Immature natural killer cell (primary cell): ENCODE measurements around the gene MYO1D. TPM values are rescaled to one million over a fixed set of nuclear protein-coding genes. Genes with fewer than 3 reads are reported as not detected.
"Not testable (repeated sequence)": the region's sequence is repeated elsewhere in the genome, so short reads cannot be mapped to it uniquely, and the experiment has no call there.

Experiments
- DNase-seq, 3 donors: peaks; one replicate each; pipeline ENCODE4 v3.0.0; 2022; ENCODE audit warnings: mixed read lengths in 1 of 3
- H3K27ac Mint-ChIP-seq, 6 donors: one replicate each; pipeline ENCODE4 v1.8.0; 2020; ENCODE audit warnings: mixed read lengths in 6 of 6, mild to moderate bottlenecking in 5 of 6, inconsistent platforms in 4 of 6, moderate library complexity in 3 of 6
- H3K27me3 Mint-ChIP-seq, 3 donors: one replicate each; pipeline ENCODE4 v1.8.0; 2020 to 2021; ENCODE audit warnings: low read depth in 3 of 3, mild to moderate bottlenecking in 3 of 3, mixed read lengths in 3 of 3, moderate library complexity in 3 of 3, inconsistent platforms in 1 of 3
- H3K36me3 Mint-ChIP-seq, 3 donors: one replicate each; pipeline ENCODE4 v1.8.0; 2020; ENCODE audit warnings: mixed read lengths in 3 of 3, inconsistent platforms in 2 of 3, mild to moderate bottlenecking in 2 of 3
- H3K4me1 Mint-ChIP-seq, 2 donors: one replicate each; pipeline ENCODE4 v1.8.0; 2020; ENCODE audit warnings: inconsistent platforms in 2 of 2, mild to moderate bottlenecking in 2 of 2, mixed read lengths in 2 of 2, moderate library complexity in 1 of 2
- H3K4me3 Mint-ChIP-seq, 5 donors: one replicate each; pipeline ENCODE4 v1.8.0; 2020; ENCODE audit warnings: mild to moderate bottlenecking in 5 of 5, mixed read lengths in 5 of 5, inconsistent platforms in 3 of 5, moderate library complexity in 3 of 5
- H3K9me3 Mint-ChIP-seq, 6 donors: one replicate each; pipeline ENCODE4 v1.8.0; 2020; ENCODE audit warnings: mild to moderate bottlenecking in 6 of 6, mixed read lengths in 6 of 6, inconsistent platforms in 4 of 6, moderate library complexity in 3 of 6
- polyA plus RNA-seq, 3 donors: library from polyadenylated mRNA; unstranded; fragments of 300-500 nt; fragmentation: Illumina TruSeq; gene quantifications; one replicate each; pipeline ENCODE4 v1.2.3, GENCODE V29; 2021

The MYO1D gene
- polyA plus RNA-seq: 1 to 10 TPM in 2 of 3 donors, not detected in 1; 2.0 to 7.9 TPM

DNA sequence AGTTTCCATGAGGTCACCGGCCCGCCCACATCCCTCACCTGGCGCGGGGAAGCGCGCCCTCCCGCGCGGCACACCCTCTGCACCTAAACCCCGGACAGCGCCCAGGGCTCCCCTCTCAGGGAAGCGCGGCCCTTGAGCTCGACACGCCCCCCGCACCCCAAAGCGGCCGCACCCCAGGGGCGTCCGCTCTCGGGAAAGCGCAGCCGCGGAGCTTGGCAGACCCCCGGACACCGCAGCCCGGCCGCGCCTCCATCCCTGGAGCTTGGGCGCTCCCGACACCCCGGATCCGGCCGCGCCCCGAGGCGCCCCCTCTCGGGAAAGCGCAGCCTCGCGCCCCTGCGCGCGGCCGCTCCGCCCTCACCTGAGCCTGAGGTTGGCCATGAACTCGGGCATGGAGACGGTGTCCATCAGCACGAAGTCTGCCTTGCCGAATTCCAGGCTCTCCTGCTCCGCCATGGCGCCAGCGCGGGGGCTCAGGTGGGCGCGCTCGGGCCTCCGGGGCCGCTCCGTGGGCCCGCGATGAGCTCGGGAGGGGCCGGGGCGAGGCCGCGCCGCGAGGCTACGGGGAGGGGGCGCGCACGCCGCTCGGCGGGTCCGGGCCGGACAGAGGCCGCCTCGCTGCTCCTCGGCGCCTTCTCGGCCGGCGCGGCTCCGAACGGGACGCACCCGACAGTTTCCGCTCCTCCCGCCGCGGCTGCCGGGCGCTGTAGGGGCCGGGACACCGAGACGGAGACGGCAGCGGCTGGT, at the start of gene MYO1D:
TSS of gene MYO1D (minus strand) at position 708 of the 747 bp plus-strand sequence. CDS start at position 456, 252 bp downstream.
- Mint-ChIP-seq H3K27me3 (peaks cover 2 to 16% (median 13%) of the 10 kb centered on the region in 3 donors), H3K4me3 (peak within 1 kb of the TSS; percentile 90 to 96 (median 95)), H3K36me3 (peaks cover 0 to 5% (median 0%) of the 10 kb centered on the region in 3 donors), H3K4me1 (peaks cover 21 to 30% of the 10 kb centered on the region in 2 donors), H3K27ac (peak within 1 kb of the TSS; percentile 85 to 95 (median 86)), H3K9me3 (no peaks in the 10 kb centered on the region)
- DNase-seq: peak; percentile 26 to 29 (median 28)

DNA sequence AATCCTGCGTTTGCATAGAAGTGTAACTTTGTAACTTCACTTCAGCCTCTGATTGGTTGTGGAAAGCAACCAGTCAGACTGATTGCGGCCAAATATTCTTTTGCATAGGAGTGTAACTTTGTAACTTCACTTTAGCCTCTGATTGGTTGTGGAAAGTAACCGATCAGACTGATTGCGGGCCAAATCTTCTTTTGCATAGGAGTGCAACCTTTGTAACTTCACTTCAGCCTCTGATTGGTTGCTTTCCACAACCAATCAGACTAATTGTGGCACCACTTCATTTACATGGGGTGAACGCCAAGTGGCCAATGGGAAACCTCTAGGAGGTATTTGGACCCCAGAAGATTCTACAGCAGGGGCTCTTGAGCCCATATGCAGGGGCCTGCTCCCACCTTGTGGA, 49.3 kb upstream of the MYO1D start:
- Mint-ChIP-seq H3K4me1 (no peaks in the 10 kb centered on the region), H3K9me3 (no peaks in the 10 kb centered on the region), H3K36me3 (no peaks in the 10 kb centered on the region), H3K27me3 (peaks cover 2 to 10% (median 7%) of the 10 kb centered on the region in 3 donors), H3K4me3 (no peak overlapping the region), H3K27ac (no peak overlapping the region)
- no peak for DNase-seq

DNA sequence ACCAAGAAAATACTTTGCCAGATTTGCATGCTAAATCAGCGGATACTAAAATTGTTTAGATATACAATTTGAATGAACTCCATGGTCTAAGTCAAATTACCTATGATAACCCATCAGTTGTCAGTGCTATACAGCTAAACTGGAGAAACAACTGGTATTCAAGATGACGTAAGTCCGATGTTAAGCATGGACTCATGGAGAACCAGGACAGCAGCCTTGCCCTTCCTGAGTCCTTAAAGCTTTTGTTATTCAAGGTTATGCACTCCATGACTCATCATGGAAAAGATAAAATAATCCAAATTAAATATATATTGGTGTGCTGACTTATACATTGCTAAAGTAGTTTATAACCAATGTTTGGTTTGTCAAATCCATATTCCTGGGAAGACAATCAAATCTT, 47.0 kb upstream of the MYO1D start:
- H3K4me3 Mint-ChIP-seq, H3K27ac Mint-ChIP-seq, H3K4me1 Mint-ChIP-seq, H3K27me3 Mint-ChIP-seq, H3K36me3 Mint-ChIP-seq, H3K9me3 Mint-ChIP-seq, DNase-seq: not testable (repeated sequence)

DNA sequence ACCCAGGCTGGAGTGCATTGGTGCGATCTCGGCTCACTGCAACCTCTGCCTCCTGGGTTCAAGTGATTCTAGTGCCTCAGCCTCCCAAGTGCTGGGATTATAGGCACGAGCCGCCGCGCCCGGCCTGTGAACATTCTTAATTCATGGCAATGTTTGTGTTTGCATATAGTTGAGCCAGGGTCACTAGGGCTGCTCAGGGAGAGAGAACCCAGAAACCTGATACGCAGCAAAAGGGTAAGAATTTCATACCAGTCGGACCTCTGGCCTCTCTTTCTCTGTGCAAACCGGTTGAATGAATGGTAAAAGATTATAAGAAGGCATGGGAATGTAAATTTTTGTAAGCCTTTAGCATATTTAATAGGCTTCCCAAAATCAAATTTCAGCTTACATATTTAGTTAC, 44.1 kb upstream of the MYO1D start:
- Mint-ChIP-seq H3K36me3 (no peaks in the 10 kb centered on the region), H3K4me1 (peaks cover 0 to 4% of the 10 kb centered on the region in 2 donors), H3K9me3 (no peaks in the 10 kb centered on the region), H3K27me3 (peaks cover 0 to 6% (median 0%) of the 10 kb centered on the region in 3 donors), H3K4me3 (no peak overlapping the region), H3K27ac (no peak overlapping the region)
- no peak for DNase-seq

DNA sequence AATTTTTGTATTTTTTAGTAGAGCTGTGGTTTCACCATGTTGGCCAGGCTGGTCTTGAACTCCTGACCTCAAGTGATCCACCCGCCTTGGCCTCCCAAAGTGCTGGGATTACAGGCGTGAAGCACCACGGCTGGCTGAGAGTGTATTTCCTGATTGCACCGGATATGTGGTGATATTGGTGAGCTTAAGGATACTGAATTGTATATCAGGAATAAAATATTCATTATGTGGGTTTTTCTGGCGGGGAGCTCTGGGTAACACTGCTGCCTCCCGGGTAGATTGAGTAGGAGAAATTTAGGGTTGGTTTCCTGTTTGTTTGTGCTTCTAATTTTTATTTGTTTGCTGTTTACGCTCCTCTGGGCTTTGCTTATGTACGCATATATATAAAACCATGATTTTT, 43.4 kb upstream of the MYO1D start:
- Mint-ChIP-seq H3K27ac (no peak overlapping the region), H3K9me3 (no peaks in the 10 kb centered on the region), H3K4me3 (no peak overlapping the region), H3K4me1 (peaks cover 0 to 6% of the 10 kb centered on the region in 2 donors), H3K36me3 (no peaks in the 10 kb centered on the region), H3K27me3 (peaks cover 0 to under 1% (median 0%) of the 10 kb centered on the region in 3 donors)
- no peak for DNase-seq

DNA sequence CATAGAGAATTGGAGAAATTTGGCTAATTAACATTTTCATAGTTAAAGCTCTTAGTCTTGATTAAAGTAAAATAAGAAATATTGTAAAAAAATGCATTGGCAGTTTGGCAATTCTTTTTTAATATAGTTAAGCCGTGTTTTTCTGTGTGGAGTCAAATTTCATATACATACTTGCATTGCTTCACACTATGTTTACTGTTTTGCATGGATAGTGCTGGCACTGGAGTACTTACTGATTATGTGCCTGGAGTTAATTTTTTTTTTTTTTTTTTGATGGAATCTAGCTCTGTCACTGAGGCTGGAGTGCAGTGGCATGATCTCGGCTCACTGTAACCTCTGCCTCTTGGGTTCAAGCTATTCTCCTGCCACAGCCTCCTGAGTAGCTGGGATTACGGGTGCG, 43.0 kb upstream of the MYO1D start:
- H3K27ac Mint-ChIP-seq, H3K9me3 Mint-ChIP-seq, H3K4me3 Mint-ChIP-seq, H3K4me1 Mint-ChIP-seq, DNase-seq, H3K27me3 Mint-ChIP-seq, H3K36me3 Mint-ChIP-seq: not testable (repeated sequence)

DNA sequence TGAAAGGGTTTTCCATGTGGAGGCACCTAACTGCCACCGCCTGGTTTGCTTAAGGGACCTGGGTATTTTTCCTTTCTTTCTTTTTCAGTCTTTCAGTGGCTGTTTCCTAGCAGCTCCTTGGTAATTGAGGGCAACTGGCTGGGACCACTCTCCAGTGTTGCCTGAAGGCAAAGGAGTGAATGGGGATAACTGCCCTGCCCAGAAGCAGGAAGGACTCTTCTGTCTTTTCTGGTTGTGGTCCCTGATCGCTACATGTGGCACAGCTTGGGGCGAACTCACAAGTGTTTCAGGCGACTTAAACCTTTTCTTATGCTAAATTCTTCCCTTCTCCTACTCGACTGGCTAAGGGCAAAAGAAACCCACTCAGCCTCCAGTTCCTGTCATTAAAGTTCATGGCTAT, 40.9 kb upstream of the MYO1D start:
- H3K4me1 Mint-ChIP-seq: peaks cover 0 to 6% of the 10 kb centered on the region in 2 donors
- H3K36me3 Mint-ChIP-seq: no peaks in the 10 kb centered on the region
- DNase-seq: no peak
- peak overlapping the region in 1 of 6 donors; percentile 27 for H3K27ac Mint-ChIP-seq
- H3K27me3 Mint-ChIP-seq: peaks cover 0 to 3% (median 0%) of the 10 kb centered on the region in 3 donors
- H3K9me3 Mint-ChIP-seq: no peaks in the 10 kb centered on the region
- no peak overlapping the region for H3K4me3 Mint-ChIP-seq

DNA sequence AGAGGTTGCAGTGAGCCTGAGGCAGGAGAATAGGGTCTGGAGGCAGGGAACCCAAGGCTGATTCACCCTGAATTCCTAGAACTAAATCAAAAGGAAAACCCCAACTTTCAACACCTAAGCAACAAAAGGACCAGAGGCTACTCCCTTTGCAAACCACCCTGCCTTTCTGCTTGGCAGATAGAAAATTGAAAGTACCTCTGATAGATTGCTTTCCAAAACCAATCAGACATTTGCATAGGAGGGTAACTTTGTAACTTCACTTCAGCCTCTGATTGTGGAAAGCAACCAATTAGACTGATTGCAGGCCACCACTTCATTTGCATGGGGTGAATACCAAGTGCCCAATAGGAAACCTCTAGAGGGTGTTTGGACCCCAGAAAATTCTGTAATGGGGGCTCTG, 40.2 kb upstream of the MYO1D start:
- no peaks in the 10 kb centered on the region for H3K36me3 Mint-ChIP-seq
- no peak for DNase-seq
- H3K4me1 Mint-ChIP-seq: peaks cover 0 to 6% of the 10 kb centered on the region in 2 donors
- no peaks in the 10 kb centered on the region for H3K9me3 Mint-ChIP-seq
- H3K27ac Mint-ChIP-seq: no peak overlapping the region
- peaks cover 0 to 3% (median 0%) of the 10 kb centered on the region in 3 donors for H3K27me3 Mint-ChIP-seq
- no peak overlapping the region for H3K4me3 Mint-ChIP-seq

DNA sequence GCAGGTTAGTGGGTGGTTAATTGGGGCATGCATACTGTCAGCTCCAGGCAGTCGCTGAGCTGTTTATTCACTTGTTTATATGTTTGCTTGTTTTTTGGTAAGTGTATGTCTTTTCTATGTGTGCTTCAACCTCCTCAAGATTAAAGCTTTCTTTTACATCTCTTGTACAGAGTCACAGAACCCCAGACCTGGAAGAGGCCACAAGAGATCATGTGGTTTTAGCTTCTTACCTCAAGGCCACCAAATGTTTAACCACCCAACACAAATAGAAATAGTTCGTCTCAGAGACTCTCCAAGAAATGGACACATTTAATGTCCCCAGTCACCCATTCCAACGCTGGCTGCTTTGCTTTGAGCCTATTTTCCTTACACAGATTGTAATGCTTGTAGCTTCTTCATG, 39.2 kb upstream of the MYO1D start:
- peaks cover 0 to 3% (median 0%) of the 10 kb centered on the region in 3 donors for H3K27me3 Mint-ChIP-seq
- no peak for DNase-seq
- no peaks in the 10 kb centered on the region for H3K9me3 Mint-ChIP-seq
- no peak overlapping the region for H3K27ac Mint-ChIP-seq
- no peaks in the 10 kb centered on the region for H3K36me3 Mint-ChIP-seq
- peaks cover 0 to 6% of the 10 kb centered on the region in 2 donors for H3K4me1 Mint-ChIP-seq
- no peak overlapping the region for H3K4me3 Mint-ChIP-seq

DNA sequence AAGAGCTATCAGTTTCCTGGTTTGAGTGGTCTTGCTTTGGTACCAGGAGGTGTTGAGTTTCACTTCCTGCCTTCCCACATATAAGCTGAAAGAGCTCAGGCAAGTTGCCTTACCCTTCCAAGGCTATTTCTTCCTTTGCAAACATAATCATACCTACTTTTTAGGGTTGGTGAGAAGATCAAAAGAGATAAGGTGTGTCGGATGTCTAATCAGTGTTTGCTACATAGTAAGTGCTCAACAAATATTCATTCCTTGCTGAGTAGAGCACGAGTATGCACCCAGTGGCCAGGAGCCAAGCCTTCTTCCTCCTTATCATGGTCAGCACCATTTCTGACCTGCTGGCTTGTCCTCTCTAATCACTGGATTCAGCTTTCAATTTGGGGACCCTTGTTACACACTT, 38.3 kb upstream of the MYO1D start:
- Mint-ChIP-seq H3K27ac (no peak overlapping the region), H3K9me3 (no peaks in the 10 kb centered on the region), H3K4me3 (no peak overlapping the region), H3K4me1 (peaks cover 0 to 6% of the 10 kb centered on the region in 2 donors), H3K36me3 (no peaks in the 10 kb centered on the region), H3K27me3 (peaks cover 0 to 3% (median 0%) of the 10 kb centered on the region in 3 donors)
- no peak for DNase-seq

DNA sequence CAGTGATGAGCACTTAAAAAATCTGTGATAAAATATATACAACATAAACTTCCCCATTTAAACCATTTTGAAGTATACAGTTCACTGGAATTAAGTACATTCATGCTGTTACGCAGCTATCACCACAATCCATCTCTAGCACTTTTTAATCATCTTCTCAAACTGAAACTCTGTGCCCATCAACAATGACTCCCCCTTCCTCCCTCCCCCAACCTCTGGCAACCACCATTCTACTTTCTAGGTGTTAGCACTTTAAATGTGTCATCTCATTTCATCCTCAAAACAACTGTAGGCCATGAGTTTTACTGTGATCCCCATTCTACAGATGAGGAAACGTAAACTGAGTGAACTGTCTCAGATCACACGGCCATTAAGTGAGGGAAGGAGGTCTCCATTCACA, 37.3 kb upstream of the MYO1D start:
- no peaks in the 10 kb centered on the region for H3K36me3 Mint-ChIP-seq
- H3K4me3 Mint-ChIP-seq: no peak overlapping the region
- H3K27me3 Mint-ChIP-seq: peaks cover 0 to 3% (median 0%) of the 10 kb centered on the region in 3 donors
- H3K27ac Mint-ChIP-seq: no peak overlapping the region
- no peak for DNase-seq
- no peaks in the 10 kb centered on the region for H3K9me3 Mint-ChIP-seq
- peaks cover 0 to 6% of the 10 kb centered on the region in 2 donors for H3K4me1 Mint-ChIP-seq

DNA sequence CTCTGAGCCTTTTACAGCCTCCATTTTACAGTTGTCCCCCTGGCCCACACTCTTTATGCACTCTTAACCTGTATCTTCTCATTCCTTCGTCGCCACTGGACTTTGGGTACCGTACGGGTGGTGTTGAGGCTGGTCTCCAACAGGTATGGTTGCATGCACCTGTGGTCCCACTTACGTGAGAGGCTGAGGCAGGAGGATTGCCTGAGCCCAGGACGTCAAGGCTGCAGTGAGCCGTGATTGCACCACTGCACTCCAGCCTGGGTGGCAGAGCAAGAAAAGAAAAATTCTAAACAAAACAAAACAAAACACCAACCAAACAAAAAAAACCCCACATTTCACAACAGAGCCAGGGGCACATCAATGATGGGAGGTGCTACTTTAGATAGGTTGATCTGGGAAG, 36.7 kb upstream of the MYO1D start:
- H3K4me3 Mint-ChIP-seq: no peak overlapping the region
- H3K4me1 Mint-ChIP-seq: peaks cover 0 to 6% of the 10 kb centered on the region in 2 donors

DNA sequence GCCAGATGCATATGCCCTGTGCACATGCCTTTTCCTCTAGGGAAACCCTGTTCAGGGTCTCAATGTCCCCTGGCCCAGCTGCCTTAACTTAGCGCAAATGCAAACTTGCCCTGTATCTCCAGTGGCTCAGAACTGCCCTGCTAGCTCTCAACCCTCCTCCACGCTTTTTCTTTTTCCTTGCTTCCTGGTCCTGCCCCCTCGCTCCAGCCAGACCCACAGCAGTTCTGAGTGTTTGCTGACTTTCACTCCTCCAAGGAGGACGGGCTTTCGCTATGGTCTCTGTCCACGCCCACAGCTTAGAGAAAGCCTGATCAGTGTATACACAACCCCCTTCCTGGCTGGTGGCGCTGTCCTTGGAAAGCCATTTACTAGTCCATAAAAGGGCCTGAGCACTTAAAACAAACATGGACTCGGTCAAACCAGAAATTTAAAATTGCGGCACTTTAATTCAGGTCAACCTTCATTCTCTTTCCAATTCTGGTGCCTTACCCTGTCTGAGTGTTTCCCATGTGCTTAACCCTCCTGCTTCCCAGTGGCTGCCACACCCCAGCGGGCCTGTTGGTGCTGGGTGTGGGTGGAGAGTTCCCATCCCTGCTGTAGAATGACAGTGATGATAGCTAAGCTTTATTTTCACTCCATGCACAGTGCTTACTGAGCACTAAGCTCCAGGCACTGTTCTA, 35.4 kb upstream of the MYO1D start:
- Mint-ChIP-seq H3K27me3 (peaks cover 0 to 4% (median 0%) of the 10 kb centered on the region in 3 donors), H3K4me3 (no peak overlapping the region), H3K36me3 (no peaks in the 10 kb centered on the region), H3K27ac (no peak overlapping the region), H3K4me1 (peaks cover 0 to 6% of the 10 kb centered on the region in 2 donors), H3K9me3 (no peaks in the 10 kb centered on the region)
- no peak for DNase-seq

More for the DNA sequence above, 36.7 kb upstream of the MYO1D start:
- Mint-ChIP-seq H3K27ac (no peak overlapping the region), H3K36me3 (no peaks in the 10 kb centered on the region), H3K27me3 (peaks cover 0 to 3% (median 0%) of the 10 kb centered on the region in 3 donors), H3K9me3 (no peaks in the 10 kb centered on the region)
- no peak for DNase-seq

DNA sequence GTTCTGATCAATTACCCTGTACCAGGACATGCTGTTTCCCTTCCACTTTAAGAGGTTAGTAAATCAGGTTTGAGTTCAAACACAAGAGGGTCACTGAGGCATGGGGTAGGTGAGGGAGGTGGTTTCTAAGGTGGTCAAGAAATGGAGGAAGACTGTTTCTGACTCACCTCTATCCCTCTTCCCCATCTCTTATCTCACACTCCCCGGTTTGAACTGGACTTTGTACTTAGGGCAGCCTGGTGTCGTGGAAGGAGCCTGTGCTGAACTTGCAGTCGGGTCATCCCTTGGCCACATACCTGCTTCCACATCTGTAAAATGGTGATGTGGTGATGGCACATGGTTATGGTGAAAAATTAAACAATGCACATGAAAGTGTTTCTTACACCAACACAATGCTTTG, 33.8 kb upstream of the MYO1D start:
- H3K4me1 Mint-ChIP-seq: peaks cover 0 to under 1% of the 10 kb centered on the region in 2 donors
- no peaks in the 10 kb centered on the region for H3K9me3 Mint-ChIP-seq
- DNase-seq: no peak
- no peak overlapping the region for H3K27ac Mint-ChIP-seq
- peaks cover 0 to 4% (median 0%) of the 10 kb centered on the region in 3 donors for H3K27me3 Mint-ChIP-seq
- no peaks in the 10 kb centered on the region for H3K36me3 Mint-ChIP-seq
- no peak overlapping the region for H3K4me3 Mint-ChIP-seq
